ENCODE data around the gene DNA2.

- TF ChIP-seq CTCF (IDR thresholded peaks at IDR 0.05; ENCODE audit: poor library complexity), result no peak
- TF ChIP-seq EZH2 (IDR thresholded peaks at IDR 0.05; ENCODE audit: borderline replicate concordance), result no peak
- TF ChIP-seq EZH2phosphoT487 (IDR thresholded peaks at IDR 0.05; ENCODE audit: low read depth, severe bottlenecking, unreplicated experiment), result no peak
Observed at GRCh38 chr10:68492118-68492517, 20.3 kb upstream of the DNA2 start.

Measured in hepatocyte (in vitro differentiated cells).